ENCODE data around the gene CADPS. TPM values are rescaled to one million over a fixed set of nuclear protein-coding genes. Genes with fewer than 3 reads are reported as not detected.

CADPS gene
- polyA plus RNA-seq, 3 donors, result not detected

DNA sequence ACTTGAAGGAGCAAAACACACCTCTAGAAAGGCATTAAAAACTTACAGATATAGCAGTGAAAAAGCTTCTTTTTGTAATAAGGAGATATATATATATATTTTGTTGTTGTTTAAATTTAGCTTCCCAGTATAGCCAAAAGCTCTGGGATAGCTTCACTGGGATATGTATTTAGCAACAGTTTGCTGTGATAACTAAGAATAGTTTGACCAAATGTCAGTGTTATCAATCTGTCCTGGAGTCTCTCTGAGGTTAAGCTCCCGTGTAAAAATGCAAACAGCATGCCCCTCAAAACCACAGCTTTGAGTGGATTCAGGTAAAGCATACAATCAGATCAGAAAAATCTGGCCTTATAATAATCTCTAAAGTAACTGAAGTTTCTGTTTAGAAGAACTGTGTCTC, 2.9 kb downstream of the CADPS start:
- Histone ChIP-seq H4K20me1 (ENCODE audit: insufficient read depth, low read length) (no peaks in the 10 kb centered on the region), H3K79me2 (ENCODE audit: insufficient read depth, low read length) (no peaks in the 10 kb centered on the region), H3K36me3 (replicated peaks in 1 of 2; ENCODE audit: control insufficient read depth in 1 of 2, insufficient read depth in 2 of 2, low read length in 2 of 2) (no peaks in the 10 kb centered on the region), H3K27me3 (ENCODE audit: control insufficient read depth in 2 of 2, insufficient read depth in 2 of 2, low read length in 2 of 2) (peaks cover 36 to 59% of the 10 kb centered on the region in 2 donors), H3K9me3 (replicated peaks in 1 of 2; ENCODE audit: control insufficient read depth in 1 of 2, insufficient read depth in 1 of 2, low read length in 2 of 2) (peaks cover 0 to 12% of the 10 kb centered on the region in 2 donors), H3K9ac (ENCODE audit: insufficient read depth, low read length, poor library complexity, severe bottlenecking) (no peak overlapping the region), H3K4me3 (replicated peaks in 1 of 3; ENCODE audit: low read depth in 2 of 3, low read length in 3 of 3) (no peak overlapping the region), H3K4me2 (replicated peaks; ENCODE audit: extremely low read depth, low read length, poor library complexity, severe bottlenecking) (no peak overlapping the region), H3K4me1 (ENCODE audit: control insufficient read depth in 1 of 2, insufficient read depth in 2 of 2, low read length in 2 of 2) (no peaks in the 10 kb centered on the region), H2AFZ (ENCODE audit: insufficient read depth, low read depth, low read length, poor library complexity, severe bottlenecking) (no peak overlapping the region), H3K27ac (ENCODE audit: low read depth in 1 of 2, low read length in 2 of 2) (no peak overlapping the region)
- peaks cover 5 to 23% (median 11%) of the 10 kb centered on the region in 7 donors for H3K9me3 Mint-ChIP-seq
- H3K4me1 Mint-ChIP-seq, result no peaks in the 10 kb centered on the region
- TF ChIP-seq, protein P1, sequence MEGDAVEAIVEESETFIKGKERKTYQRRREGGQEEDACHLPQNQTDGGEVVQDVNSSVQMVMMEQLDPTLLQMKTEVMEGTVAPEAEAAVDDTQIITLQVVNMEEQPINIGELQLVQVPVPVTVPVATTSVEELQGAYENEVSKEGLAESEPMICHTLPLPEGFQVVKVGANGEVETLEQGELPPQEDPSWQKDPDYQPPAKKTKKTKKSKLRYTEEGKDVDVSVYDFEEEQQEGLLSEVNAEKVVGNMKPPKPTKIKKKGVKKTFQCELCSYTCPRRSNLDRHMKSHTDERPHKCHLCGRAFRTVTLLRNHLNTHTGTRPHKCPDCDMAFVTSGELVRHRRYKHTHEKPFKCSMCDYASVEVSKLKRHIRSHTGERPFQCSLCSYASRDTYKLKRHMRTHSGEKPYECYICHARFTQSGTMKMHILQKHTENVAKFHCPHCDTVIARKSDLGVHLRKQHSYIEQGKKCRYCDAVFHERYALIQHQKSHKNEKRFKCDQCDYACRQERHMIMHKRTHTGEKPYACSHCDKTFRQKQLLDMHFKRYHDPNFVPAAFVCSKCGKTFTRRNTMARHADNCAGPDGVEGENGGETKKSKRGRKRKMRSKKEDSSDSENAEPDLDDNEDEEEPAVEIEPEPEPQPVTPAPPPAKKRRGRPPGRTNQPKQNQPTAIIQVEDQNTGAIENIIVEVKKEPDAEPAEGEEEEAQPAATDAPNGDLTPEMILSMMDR (IDR thresholded peaks at IDR 0.05), result no peak
- H3K27me3 Mint-ChIP-seq (ENCODE audit: low read depth in 3 of 3), result peaks cover 44 to 54% (median 51%) of the 10 kb centered on the region in 3 donors
- intact Hi-C loops (cut with micrococcal nuclease), result no loop called here
- no peak overlapping the region for H3K4me3 Mint-ChIP-seq
- no CpG with 5 or more reads among the region's 1 CpG for WGBS (ENCODE audit: insufficient coverage)
- H3K36me3 Mint-ChIP-seq, result peaks cover 1 to 2% of the 10 kb centered on the region in 2 donors
- DNase-seq, result no peak
- no peak overlapping the region for H3K27ac Mint-ChIP-seq

DNA sequence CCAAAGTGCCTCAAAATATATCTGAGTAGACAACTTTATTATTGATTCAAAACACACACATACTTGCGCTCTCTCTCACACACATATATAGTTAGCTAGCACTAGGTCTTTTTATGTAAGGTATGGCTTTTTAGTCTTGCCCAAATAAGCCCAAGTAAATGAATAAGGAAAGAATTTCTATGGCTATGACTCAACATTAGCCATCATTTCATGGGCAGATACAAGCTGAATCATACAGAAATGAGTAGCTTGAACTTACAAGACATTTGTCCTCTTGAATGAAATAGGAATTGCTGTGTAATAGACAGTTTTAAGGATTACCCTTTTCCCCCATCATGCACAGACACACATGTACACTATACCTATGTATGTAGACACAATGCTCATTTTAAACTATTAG, 4.9 kb downstream of the CADPS start:
- Histone ChIP-seq H3K36me3 (replicated peaks in 1 of 2; ENCODE audit: control insufficient read depth in 1 of 2, insufficient read depth in 2 of 2, low read length in 2 of 2) (no peaks in the 10 kb centered on the region), H3K9ac (ENCODE audit: insufficient read depth, low read length, poor library complexity, severe bottlenecking) (no peak overlapping the region), H4K20me1 (ENCODE audit: insufficient read depth, low read length) (no peaks in the 10 kb centered on the region), H3K4me1 (ENCODE audit: control insufficient read depth in 1 of 2, insufficient read depth in 2 of 2, low read length in 2 of 2) (no peaks in the 10 kb centered on the region), H3K4me3 (replicated peaks in 1 of 3; ENCODE audit: low read depth in 2 of 3, low read length in 3 of 3) (no peak overlapping the region), H3K9me3 (replicated peaks in 1 of 2; ENCODE audit: control insufficient read depth in 1 of 2, insufficient read depth in 1 of 2, low read length in 2 of 2) (peaks cover 0 to 4% of the 10 kb centered on the region in 2 donors), H3K27ac (ENCODE audit: low read depth in 1 of 2, low read length in 2 of 2) (no peak overlapping the region), H3K4me2 (replicated peaks; ENCODE audit: extremely low read depth, low read length, poor library complexity, severe bottlenecking) (no peak overlapping the region), H2AFZ (ENCODE audit: insufficient read depth, low read depth, low read length, poor library complexity, severe bottlenecking) (no peak overlapping the region), H3K27me3 (ENCODE audit: control insufficient read depth in 2 of 2, insufficient read depth in 2 of 2, low read length in 2 of 2) (peaks cover 21 to 39% of the 10 kb centered on the region in 2 donors), H3K79me2 (ENCODE audit: insufficient read depth, low read length) (no peaks in the 10 kb centered on the region)
- intact Hi-C loops (cut with micrococcal nuclease), result no loop called here
- H3K4me3 Mint-ChIP-seq, result no peak overlapping the region
- H3K36me3 Mint-ChIP-seq, result no peaks in the 10 kb centered on the region
- DNase-seq, result no peak
- no CpG with 5 or more reads among the region's 1 CpG for WGBS (ENCODE audit: insufficient coverage)
- peaks cover 2 to 11% (median 3%) of the 10 kb centered on the region in 7 donors for H3K9me3 Mint-ChIP-seq
- no peak overlapping the region for H3K27ac Mint-ChIP-seq
- peaks cover 26 to 35% (median 33%) of the 10 kb centered on the region in 3 donors for H3K27me3 Mint-ChIP-seq (ENCODE audit: low read depth in 3 of 3)
- H3K4me1 Mint-ChIP-seq, result no peaks in the 10 kb centered on the region
- TF ChIP-seq, protein P1 (IDR thresholded peaks at IDR 0.05), result no peak
